B cell (primary cell): ENCODE results near the gene C3orf85.

ENCODE experiments used
- EZH2 ChIP-seq: IDR thresholded peaks from 2 replicates; pipeline ENCODE4 v1.6.1; 2012; ENCODE audit warnings: borderline replicate concordance, low read depth, mild to moderate bottlenecking, moderate library complexity, low read length; ENCODE audit not compliant: insufficient read depth, poor library complexity, severe bottlenecking
- TF ChIP-seq, protein P1 (sequence below): fragments of 200-600 bp; IDR thresholded peaks from one replicate; pipeline ENCODE4 v1.8.0; 2022; ENCODE audit warnings: antibody characterized with exemption, mild to moderate bottlenecking

DNA sequence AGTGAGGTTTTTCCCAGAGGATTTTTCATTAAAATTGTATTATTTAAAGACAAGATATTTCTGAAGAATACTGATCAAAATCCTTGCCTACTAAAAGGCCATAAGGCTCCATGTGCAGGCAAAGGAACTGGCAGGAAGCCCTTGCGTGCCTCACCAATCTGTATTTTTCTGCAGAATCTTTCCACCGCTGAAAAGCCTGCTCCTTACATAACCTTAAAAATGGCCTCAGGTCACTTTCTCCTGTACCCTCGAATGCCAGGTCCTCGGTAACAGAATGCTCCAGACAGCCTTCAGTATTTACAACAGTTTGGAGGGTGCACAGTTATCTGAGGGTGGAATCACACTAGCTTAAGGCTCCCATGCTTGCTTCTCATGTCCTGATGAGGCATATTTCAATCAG, 21.8 kb upstream of the C3orf85 start:
- no peak for TF ChIP-seq EZH2
- TF ChIP-seq, protein P1, sequence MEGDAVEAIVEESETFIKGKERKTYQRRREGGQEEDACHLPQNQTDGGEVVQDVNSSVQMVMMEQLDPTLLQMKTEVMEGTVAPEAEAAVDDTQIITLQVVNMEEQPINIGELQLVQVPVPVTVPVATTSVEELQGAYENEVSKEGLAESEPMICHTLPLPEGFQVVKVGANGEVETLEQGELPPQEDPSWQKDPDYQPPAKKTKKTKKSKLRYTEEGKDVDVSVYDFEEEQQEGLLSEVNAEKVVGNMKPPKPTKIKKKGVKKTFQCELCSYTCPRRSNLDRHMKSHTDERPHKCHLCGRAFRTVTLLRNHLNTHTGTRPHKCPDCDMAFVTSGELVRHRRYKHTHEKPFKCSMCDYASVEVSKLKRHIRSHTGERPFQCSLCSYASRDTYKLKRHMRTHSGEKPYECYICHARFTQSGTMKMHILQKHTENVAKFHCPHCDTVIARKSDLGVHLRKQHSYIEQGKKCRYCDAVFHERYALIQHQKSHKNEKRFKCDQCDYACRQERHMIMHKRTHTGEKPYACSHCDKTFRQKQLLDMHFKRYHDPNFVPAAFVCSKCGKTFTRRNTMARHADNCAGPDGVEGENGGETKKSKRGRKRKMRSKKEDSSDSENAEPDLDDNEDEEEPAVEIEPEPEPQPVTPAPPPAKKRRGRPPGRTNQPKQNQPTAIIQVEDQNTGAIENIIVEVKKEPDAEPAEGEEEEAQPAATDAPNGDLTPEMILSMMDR: no peak
